Neural cell (in vitro differentiated cells): ENCODE measurements around the gene ZNF112. TPM values are rescaled to one million over a fixed set of nuclear protein-coding genes. Genes with fewer than 3 reads are reported as not detected.

Source experiments
- H2AFZ ChIP-seq: fragments of 200-600, 300-800 bp; sonication (generic), shearing (Covaris generic); 2 replicates; pipeline ENCODE4 v1.6.0; 2014; ENCODE audit warnings: low read depth, mild to moderate bottlenecking, antibody characterized with exemption, low read length, moderate library complexity
- H3F3A ChIP-seq: fragments of 200-600 bp; shearing (Covaris generic); 2 replicates; pipeline ENCODE4 v1.6.1; 2016; ENCODE audit warnings: mild to moderate bottlenecking, moderate library complexity, mixed read lengths, antibody characterized with exemption, low read length; ENCODE audit not compliant: insufficient read depth, poor library complexity, severe bottlenecking
- H3K27ac ChIP-seq: fragments of 200-600, 300-800 bp; sonication (generic), shearing (Covaris generic); 2 replicates; pipeline ENCODE4 v1.5.1; 2014; ENCODE audit warnings: mild to moderate bottlenecking, low read length, moderate library complexity
- H3K27me3 ChIP-seq: fragments of 300-800, 200-600 bp; sonication (generic), shearing (Covaris generic); 2 replicates; pipeline ENCODE4 v1.6.0; 2014; ENCODE audit warnings: mild to moderate bottlenecking, low read depth, low read length, moderate library complexity; ENCODE audit not compliant: insufficient read depth
- H3K36me3 ChIP-seq: fragments of 300-800, 200-600 bp; sonication (generic), shearing (Covaris generic); 2 replicates; pipeline ENCODE4 v1.5.1; 2014; ENCODE audit warnings: mild to moderate bottlenecking, antibody characterized with exemption, low read length, moderate library complexity; ENCODE audit not compliant: insufficient read depth
- H3K4me2 ChIP-seq: fragments of 300-800, 200-600 bp; sonication (generic), shearing (Covaris generic); 2 replicates; pipeline ENCODE4 v1.6.0; 2014; ENCODE audit warnings: mild to moderate bottlenecking, low read length
- H3K4me3 ChIP-seq: fragments of 300-800, 200-600 bp; sonication (generic), shearing (Covaris generic); 2 replicates; pipeline ENCODE4 v1.5.1; 2014; ENCODE audit warnings: mild to moderate bottlenecking, low read length, moderate library complexity
- H3K79me2 ChIP-seq: fragments of 200-600 bp; shearing (Covaris generic); replicated peaks from 2 replicates; pipeline ENCODE4 v1.6.0; 2014; ENCODE audit warnings: mild to moderate bottlenecking, low read length, moderate library complexity; ENCODE audit not compliant: insufficient read depth
- H3K9ac ChIP-seq: fragments of 300-800, 200-600 bp; sonication (generic), shearing (Covaris generic); 2 replicates; pipeline ENCODE4 v1.6.1; 2016; ENCODE audit warnings: mild to moderate bottlenecking, low read length, mixed read lengths
- H3K9me2 ChIP-seq: fragments of 200-600 bp; shearing (Covaris generic); 2 replicates; pipeline ENCODE4 v1.6.1; 2016; ENCODE audit warnings: mild to moderate bottlenecking, low read length, mixed read lengths; ENCODE audit not compliant: insufficient read depth
- H3K9me3 ChIP-seq: fragments of 200-600, 300-800 bp; sonication (generic), shearing (Covaris generic); 2 replicates; pipeline ENCODE4 v1.6.1; 2016; ENCODE audit warnings: mild to moderate bottlenecking, mixed run types, low read length, moderate library complexity, mixed read lengths
- H4K20me1 ChIP-seq: fragments of 200-600 bp; shearing (Covaris generic); 2 replicates; pipeline ENCODE4 v1.6.1; 2016; ENCODE audit warnings: mild to moderate bottlenecking, mixed run types; ENCODE audit not compliant: insufficient read depth
- EP300 ChIP-seq: fragments of 450-650 bp; conservative IDR thresholded peaks from 2 replicates; pipeline ENCODE4 v1.6.1; 2014; ENCODE audit warnings: antibody characterized with exemption, mild to moderate bottlenecking, moderate library complexity; ENCODE audit not compliant: poor library complexity, severe bottlenecking
- EZH2 ChIP-seq: fragments of 200-600, 300-800 bp; shearing (Covaris generic), sonication (generic); IDR thresholded peaks from 2 replicates; pipeline ENCODE4 v1.6.1; 2014; ENCODE audit warnings: antibody characterized with exemption, low read length, borderline replicate concordance, mild to moderate bottlenecking; ENCODE audit not compliant: insufficient read depth, poor library complexity, severe bottlenecking
- MXI1 ChIP-seq: fragments of 450-650 bp; conservative IDR thresholded peaks from 2 replicates; pipeline ENCODE4 v1.6.1; 2014; ENCODE audit warnings: antibody characterized with exemption, mild to moderate bottlenecking; ENCODE audit not compliant: poor library complexity, severe bottlenecking
- POLR2AphosphoS5 ChIP-seq: IDR thresholded peaks from 2 replicates; pipeline ENCODE4 v1.6.1; 2012
- RAD21 ChIP-seq: fragments of 450-650 bp; conservative IDR thresholded peaks from 2 replicates; pipeline ENCODE4 v1.6.1; 2014; ENCODE audit warnings: antibody characterized with exemption, mild to moderate bottlenecking, moderate library complexity
- SMC3 ChIP-seq: fragments of 450-650 bp; conservative IDR thresholded peaks from 2 replicates; pipeline ENCODE4 v1.6.1; 2014; ENCODE audit warnings: antibody characterized with exemption, mild to moderate bottlenecking, moderate library complexity; ENCODE audit not compliant: poor library complexity
- TAF1 ChIP-seq: IDR thresholded peaks from 2 replicates; pipeline ENCODE4 v1.6.1; 2012; ENCODE audit warnings: low read depth
- polyA plus RNA-seq: library from polyadenylated mRNA; depleted of rRNA; stranded (reverse); fragments of >200 nt; gene quantifications from 2 replicates; pipeline ENCODE4 v1.2.3, GENCODE V29; 2014
- TF ChIP-seq, protein P1 (sequence below): IDR thresholded peaks from 2 replicates; pipeline ENCODE4 v1.6.1; 2012; ENCODE audit warnings: borderline replicate concordance
- TF ChIP-seq, protein P2 (sequence below): fragments of 450-650 bp; IDR thresholded peaks from 2 replicates; pipeline ENCODE4 v1.5.1; 2014; ENCODE audit warnings: antibody characterized with exemption, mild to moderate bottlenecking, moderate library complexity; ENCODE audit not compliant: poor library complexity, severe bottlenecking

Gene ZNF112
- polyA plus RNA-seq, 1 donor from 2014 or later: 16.1 TPM

DNA sequence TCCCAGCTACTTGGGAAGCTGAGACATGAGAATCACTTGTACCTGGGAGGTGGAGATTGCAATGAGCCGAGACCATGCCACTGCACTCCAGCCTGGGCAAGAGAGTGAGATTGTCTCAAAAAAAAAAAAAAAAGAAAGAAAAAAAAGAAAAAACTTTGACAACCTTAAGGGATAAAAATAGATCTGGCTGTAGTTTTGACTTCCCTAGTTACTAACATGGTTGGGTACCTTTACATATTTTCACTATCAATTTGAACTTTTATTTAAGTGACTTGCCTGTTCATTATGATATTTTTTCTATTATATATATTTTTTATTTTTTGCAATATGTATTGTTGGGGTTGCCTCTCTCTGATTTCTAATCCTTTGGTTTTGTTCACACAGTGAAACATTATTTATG is 43.2 kb downstream of the ZNF112 start:
- H3K79me2 ChIP-seq: no peaks in the 10 kb centered on the region
- H3K4me2 ChIP-seq: no peak overlapping the region
- H3K9me2 ChIP-seq: no peaks in the 10 kb centered on the region
- no peak overlapping the region for H3K27ac ChIP-seq
- H4K20me1 ChIP-seq: no peaks in the 10 kb centered on the region
- H2AFZ ChIP-seq: no peak overlapping the region
- no peak overlapping the region for H3K9ac ChIP-seq
- H3K36me3 ChIP-seq: no peaks in the 10 kb centered on the region
- TF ChIP-seq RAD21 (no peak), SMC3 (no peak), MXI1 (no peak), EP300 (no peak), EZH2 (no peak), TAF1 (no peak), POLR2AphosphoS5 (no peak)
- TF ChIP-seq, protein P1, sequence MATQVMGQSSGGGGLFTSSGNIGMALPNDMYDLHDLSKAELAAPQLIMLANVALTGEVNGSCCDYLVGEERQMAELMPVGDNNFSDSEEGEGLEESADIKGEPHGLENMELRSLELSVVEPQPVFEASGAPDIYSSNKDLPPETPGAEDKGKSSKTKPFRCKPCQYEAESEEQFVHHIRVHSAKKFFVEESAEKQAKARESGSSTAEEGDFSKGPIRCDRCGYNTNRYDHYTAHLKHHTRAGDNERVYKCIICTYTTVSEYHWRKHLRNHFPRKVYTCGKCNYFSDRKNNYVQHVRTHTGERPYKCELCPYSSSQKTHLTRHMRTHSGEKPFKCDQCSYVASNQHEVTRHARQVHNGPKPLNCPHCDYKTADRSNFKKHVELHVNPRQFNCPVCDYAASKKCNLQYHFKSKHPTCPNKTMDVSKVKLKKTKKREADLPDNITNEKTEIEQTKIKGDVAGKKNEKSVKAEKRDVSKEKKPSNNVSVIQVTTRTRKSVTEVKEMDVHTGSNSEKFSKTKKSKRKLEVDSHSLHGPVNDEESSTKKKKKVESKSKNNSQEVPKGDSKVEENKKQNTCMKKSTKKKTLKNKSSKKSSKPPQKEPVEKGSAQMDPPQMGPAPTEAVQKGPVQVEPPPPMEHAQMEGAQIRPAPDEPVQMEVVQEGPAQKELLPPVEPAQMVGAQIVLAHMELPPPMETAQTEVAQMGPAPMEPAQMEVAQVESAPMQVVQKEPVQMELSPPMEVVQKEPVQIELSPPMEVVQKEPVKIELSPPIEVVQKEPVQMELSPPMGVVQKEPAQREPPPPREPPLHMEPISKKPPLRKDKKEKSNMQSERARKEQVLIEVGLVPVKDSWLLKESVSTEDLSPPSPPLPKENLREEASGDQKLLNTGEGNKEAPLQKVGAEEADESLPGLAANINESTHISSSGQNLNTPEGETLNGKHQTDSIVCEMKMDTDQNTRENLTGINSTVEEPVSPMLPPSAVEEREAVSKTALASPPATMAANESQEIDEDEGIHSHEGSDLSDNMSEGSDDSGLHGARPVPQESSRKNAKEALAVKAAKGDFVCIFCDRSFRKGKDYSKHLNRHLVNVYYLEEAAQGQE: no peak
- TF ChIP-seq, protein P2, sequence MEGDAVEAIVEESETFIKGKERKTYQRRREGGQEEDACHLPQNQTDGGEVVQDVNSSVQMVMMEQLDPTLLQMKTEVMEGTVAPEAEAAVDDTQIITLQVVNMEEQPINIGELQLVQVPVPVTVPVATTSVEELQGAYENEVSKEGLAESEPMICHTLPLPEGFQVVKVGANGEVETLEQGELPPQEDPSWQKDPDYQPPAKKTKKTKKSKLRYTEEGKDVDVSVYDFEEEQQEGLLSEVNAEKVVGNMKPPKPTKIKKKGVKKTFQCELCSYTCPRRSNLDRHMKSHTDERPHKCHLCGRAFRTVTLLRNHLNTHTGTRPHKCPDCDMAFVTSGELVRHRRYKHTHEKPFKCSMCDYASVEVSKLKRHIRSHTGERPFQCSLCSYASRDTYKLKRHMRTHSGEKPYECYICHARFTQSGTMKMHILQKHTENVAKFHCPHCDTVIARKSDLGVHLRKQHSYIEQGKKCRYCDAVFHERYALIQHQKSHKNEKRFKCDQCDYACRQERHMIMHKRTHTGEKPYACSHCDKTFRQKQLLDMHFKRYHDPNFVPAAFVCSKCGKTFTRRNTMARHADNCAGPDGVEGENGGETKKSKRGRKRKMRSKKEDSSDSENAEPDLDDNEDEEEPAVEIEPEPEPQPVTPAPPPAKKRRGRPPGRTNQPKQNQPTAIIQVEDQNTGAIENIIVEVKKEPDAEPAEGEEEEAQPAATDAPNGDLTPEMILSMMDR: no peak
- no peaks in the 10 kb centered on the region for H3K9me3 ChIP-seq
- no peak overlapping the region for H3K4me3 ChIP-seq
- H3F3A ChIP-seq: no peaks in the 10 kb centered on the region
- H3K27me3 ChIP-seq: no peaks in the 10 kb centered on the region

DNA sequence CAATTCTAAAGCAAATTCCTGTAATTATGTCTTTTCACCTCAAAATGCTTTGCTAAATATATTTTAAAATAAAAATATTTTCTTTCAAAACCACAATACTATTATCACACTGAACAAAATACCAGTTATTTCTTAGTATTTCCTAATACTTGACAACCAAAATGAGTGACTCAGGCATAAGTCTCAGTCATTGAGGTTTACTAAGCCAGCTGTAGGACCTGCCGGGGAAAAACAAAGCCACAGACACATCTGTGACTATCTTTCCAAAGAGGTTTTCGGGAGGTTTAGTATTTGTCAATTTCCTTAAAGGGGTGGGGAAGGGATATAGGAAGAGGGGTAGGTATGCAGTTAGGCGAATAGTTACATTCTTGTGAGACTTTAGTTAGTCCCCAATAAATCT is 48.5 kb downstream of the ZNF112 start:
- Histone ChIP-seq H4K20me1 (no peaks in the 10 kb centered on the region), H3K4me2 (no peak overlapping the region), H3K79me2 (peaks cover 7% of the 10 kb centered on the region), H3K9me3 (no peaks in the 10 kb centered on the region), H2AFZ (no peak overlapping the region), H3K9ac (no peak overlapping the region), H3F3A (no peaks in the 10 kb centered on the region), H3K27ac (no peak overlapping the region), H3K9me2 (no peaks in the 10 kb centered on the region), H3K27me3 (no peaks in the 10 kb centered on the region), H3K36me3 (no peaks in the 10 kb centered on the region), H3K4me3 (no peak overlapping the region)
- no peak for TF ChIP-seq MXI1
- TF ChIP-seq TAF1: no peak
- no peak for TF ChIP-seq SMC3
- no peak for TF ChIP-seq EZH2
- TF ChIP-seq RAD21: no peak
- TF ChIP-seq EP300: no peak
